Astrocyte (in vitro differentiated cells and primary cell): ENCODE measurements around the gene KIF3C. TPM values are rescaled to one million over a fixed set of nuclear protein-coding genes. Genes with fewer than 3 reads are reported as not detected.

Experiments used
- DNase-seq: peaks from one replicate; pipeline ENCODE4 v3.0.0-alpha.2; 2010; ENCODE audit warnings: low read depth
- FAIRE-seq: peaks from 2 replicates; lab custom pipeline; 2011; peaks lifted over from hg19 to GRCh38; lab: Jason Lieb, UNC
- H2AFZ ChIP-seq: 2 replicates; pipeline ENCODE4 v1.6.0; 2012; ENCODE audit warnings: low read depth, low read length, inconsistent platforms
- H3K27ac ChIP-seq: 2 replicates; pipeline ENCODE4 v1.5.1; 2011; ENCODE audit warnings: low read depth, low read length, inconsistent platforms
- H3K27me3 ChIP-seq: 2 replicates; pipeline ENCODE4 v1.6.0; 2011; ENCODE audit warnings: low read length, inconsistent platforms; ENCODE audit not compliant: insufficient read depth
- H3K36me3 ChIP-seq: 2 replicates; pipeline ENCODE4 v1.5.1; 2011; ENCODE audit warnings: low read length, inconsistent platforms; ENCODE audit not compliant: insufficient read depth
- H3K4me1 ChIP-seq: 2 replicates; pipeline ENCODE4 v1.5.1; 2011; ENCODE audit warnings: low read length, inconsistent platforms; ENCODE audit not compliant: insufficient read depth
- H3K4me2 ChIP-seq: 2 replicates; pipeline ENCODE4 v1.6.0; 2012; ENCODE audit warnings: low read length, inconsistent platforms
- H3K4me3 ChIP-seq: 2 replicates; pipeline ENCODE4 v1.5.1; 2011; ENCODE audit warnings: low read depth, mild to moderate bottlenecking, low read length, inconsistent platforms; ENCODE audit not compliant: insufficient read depth
- H3K79me2 ChIP-seq: 2 replicates; pipeline ENCODE4 v1.6.0; 2012; ENCODE audit warnings: mild to moderate bottlenecking, low read length, inconsistent platforms; ENCODE audit not compliant: insufficient read depth
- H3K9ac ChIP-seq: 2 replicates; pipeline ENCODE4 v1.6.0; 2012; ENCODE audit warnings: mild to moderate bottlenecking, low read length, inconsistent platforms
- H3K9me3 ChIP-seq: 2 replicates; pipeline ENCODE4 v1.5.1; 2012; ENCODE audit warnings: low read depth, mild to moderate bottlenecking, low read length, inconsistent platforms; ENCODE audit not compliant: insufficient read depth
- H4K20me1 ChIP-seq: 2 replicates; pipeline ENCODE4 v1.6.0; 2012; ENCODE audit warnings: low read length, inconsistent platforms; ENCODE audit not compliant: insufficient read depth
- H3K27ac Mint-ChIP-seq: one replicate; pipeline ENCODE4 v1.8.0; 2021; ENCODE audit warnings: mild to moderate bottlenecking, mixed read lengths; ENCODE audit not compliant: unreplicated experiment
- H3K27me3 Mint-ChIP-seq: one replicate; pipeline ENCODE4 v1.8.0; 2021; ENCODE audit warnings: low read depth, mixed read lengths; ENCODE audit not compliant: unreplicated experiment
- H3K36me3 Mint-ChIP-seq: one replicate; pipeline ENCODE4 v1.8.0; 2021; ENCODE audit warnings: low read depth, mixed read lengths; ENCODE audit not compliant: unreplicated experiment
- H3K4me1 Mint-ChIP-seq: one replicate; pipeline ENCODE4 v1.8.0; 2021; ENCODE audit warnings: low read depth, mixed read lengths; ENCODE audit not compliant: unreplicated experiment
- H3K4me3 Mint-ChIP-seq: one replicate; pipeline ENCODE4 v1.8.0; 2021; ENCODE audit warnings: mild to moderate bottlenecking, moderate library complexity, mixed read lengths; ENCODE audit not compliant: unreplicated experiment
- H3K9me3 Mint-ChIP-seq: one replicate; pipeline ENCODE4 v1.8.0; 2021; ENCODE audit warnings: mild to moderate bottlenecking, mixed read lengths; ENCODE audit not compliant: unreplicated experiment
- CTCF ChIP-seq: IDR thresholded peaks from 2 replicates; pipeline ENCODE4 v1.5.1; 2011; ENCODE audit warnings: low read depth, mild to moderate bottlenecking, inconsistent platforms, low read length, moderate library complexity; ENCODE audit not compliant: insufficient read depth
- EZH2 ChIP-seq: IDR thresholded peaks from 2 replicates; pipeline ENCODE4 v1.6.1; 2012; ENCODE audit warnings: mild to moderate bottlenecking, low read length, inconsistent platforms; ENCODE audit not compliant: insufficient read depth
- total RNA-seq: library from RNA; stranded (reverse); gene quantifications from 2 replicates; pipeline ENCODE4 v1.2.1, GENCODE V29; 2021

The KIF3C gene
- total RNA-seq, 1 donor from 2014 or later = 38.7 TPM

DNA sequence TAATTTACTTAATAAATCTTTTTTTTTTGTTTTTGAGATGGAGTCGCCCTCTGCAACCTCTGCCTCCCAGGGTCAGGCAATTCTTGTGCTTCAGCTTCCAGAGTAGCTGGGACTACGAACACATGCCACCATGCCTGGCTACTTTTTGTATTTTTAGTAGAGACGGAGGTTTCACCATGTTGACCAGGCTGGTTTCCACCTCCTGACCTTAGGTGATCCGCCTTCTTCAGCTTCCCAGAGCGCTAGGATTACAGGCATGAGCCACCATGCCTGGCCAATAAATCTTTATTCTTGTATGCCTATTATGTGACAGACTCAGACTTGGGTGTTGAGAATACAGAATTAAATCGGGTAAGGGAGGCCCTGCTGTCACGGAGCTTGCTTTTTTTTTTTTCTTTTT is 87.3 kb downstream of the KIF3C start:
- Histone ChIP-seq H3K9ac (no peak overlapping the region), H3K27me3 (no peaks in the 10 kb centered on the region), H3K27ac (no peak overlapping the region), H3K79me2 (no peaks in the 10 kb centered on the region), H3K4me3 (no peak overlapping the region), H3K4me1 (no peaks in the 10 kb centered on the region), H3K36me3 (no peaks in the 10 kb centered on the region), H4K20me1 (no peaks in the 10 kb centered on the region), H3K4me2 (no peak overlapping the region), H2AFZ (no peak overlapping the region), H3K9me3 (no peaks in the 10 kb centered on the region)
- peaks cover 9% of the 10 kb centered on the region for H3K4me1 Mint-ChIP-seq
- H3K27me3 Mint-ChIP-seq = no peaks in the 10 kb centered on the region
- no peak for FAIRE-seq
- TF ChIP-seq CTCF = no peak
- no peak for TF ChIP-seq EZH2
- H3K36me3 Mint-ChIP-seq = no peaks in the 10 kb centered on the region
- no peak overlapping the region for H3K4me3 Mint-ChIP-seq
- no peak overlapping the region for H3K27ac Mint-ChIP-seq
- DNase-seq = no peak
- no peaks in the 10 kb centered on the region for H3K9me3 Mint-ChIP-seq

DNA sequence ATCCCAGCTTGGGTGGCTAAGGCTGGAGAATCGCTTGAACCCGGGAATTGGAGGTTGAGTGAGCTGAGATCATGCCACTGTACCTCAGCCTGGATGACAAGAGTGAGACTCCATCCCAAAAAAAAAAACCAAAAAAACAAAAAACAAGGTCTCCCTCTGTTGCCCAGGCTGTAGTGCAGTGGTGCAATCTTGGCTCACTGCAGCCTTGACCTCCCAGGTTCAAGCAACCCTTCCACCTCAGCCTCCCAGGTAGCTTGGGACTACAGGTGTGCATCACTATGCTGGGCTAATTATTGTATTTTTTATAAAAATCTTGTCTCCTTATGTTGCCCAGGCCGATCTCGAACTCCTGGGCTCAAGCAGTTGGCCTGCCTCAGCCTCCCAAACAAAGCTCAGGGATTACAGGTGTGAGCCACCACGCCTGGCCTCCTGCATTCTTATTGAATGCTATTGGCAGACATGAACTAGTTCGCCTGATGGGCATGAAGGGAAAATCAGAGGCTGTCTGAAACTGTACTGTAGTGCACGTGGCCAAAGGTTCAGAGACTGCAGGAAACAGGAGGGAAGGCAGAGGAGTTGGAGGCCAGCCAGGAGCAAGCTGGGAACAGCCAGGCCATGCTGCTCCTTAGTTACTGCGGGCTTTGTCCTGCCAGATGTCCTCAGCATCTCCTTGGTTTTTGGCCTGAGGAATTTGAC is 88.0 kb downstream of the KIF3C start:
- Mint-ChIP-seq H3K27me3 (no peaks in the 10 kb centered on the region), H3K36me3 (no peaks in the 10 kb centered on the region), H3K27ac (no peak overlapping the region), H3K4me3 (no peak overlapping the region), H3K9me3 (no peaks in the 10 kb centered on the region), H3K4me1 (peaks cover 7% of the 10 kb centered on the region)
- no peak for TF ChIP-seq EZH2
- Histone ChIP-seq H3K4me3 (no peak overlapping the region), H3K9ac (no peak overlapping the region), H3K4me1 (no peaks in the 10 kb centered on the region), H2AFZ (no peak overlapping the region), H3K9me3 (no peaks in the 10 kb centered on the region), H3K36me3 (no peaks in the 10 kb centered on the region), H3K4me2 (no peak overlapping the region), H4K20me1 (no peaks in the 10 kb centered on the region), H3K27me3 (no peaks in the 10 kb centered on the region), H3K27ac (no peak overlapping the region), H3K79me2 (no peaks in the 10 kb centered on the region)
- DNase-seq (peak; percentile 19), FAIRE-seq (no peak)

DNA sequence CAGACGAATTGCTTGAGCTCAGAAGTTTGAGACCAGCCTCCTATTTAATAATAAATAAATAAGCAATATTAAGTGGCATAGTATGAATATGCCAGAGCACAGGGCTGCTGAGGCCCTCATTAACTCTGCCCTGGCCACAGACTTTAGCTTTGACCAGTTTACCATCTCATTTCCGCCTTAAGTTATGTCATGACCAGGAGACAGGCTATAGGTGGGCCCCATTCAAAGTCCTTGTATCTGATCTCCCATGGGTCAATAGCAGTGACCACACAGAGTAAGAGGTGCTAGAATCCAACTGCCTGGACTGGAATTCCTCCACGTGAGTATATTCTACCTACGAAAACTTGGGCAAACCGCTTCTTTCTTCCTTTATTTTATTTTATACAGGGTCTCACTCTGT is 90.6 kb downstream of the KIF3C start:
- Mint-ChIP-seq H3K36me3 (no peaks in the 10 kb centered on the region), H3K4me3 (no peak overlapping the region), H3K9me3 (no peaks in the 10 kb centered on the region), H3K27ac (no peak overlapping the region), H3K4me1 (peaks cover 5% of the 10 kb centered on the region), H3K27me3 (no peaks in the 10 kb centered on the region)
- no peaks in the 10 kb centered on the region for H3K4me1 ChIP-seq
- no peak for FAIRE-seq
- H3K4me2 ChIP-seq = no peak overlapping the region
- H3K27ac ChIP-seq = no peak overlapping the region
- no peaks in the 10 kb centered on the region for H3K9me3 ChIP-seq
- no peak overlapping the region for H3K4me3 ChIP-seq
- H4K20me1 ChIP-seq = no peaks in the 10 kb centered on the region
- no peak overlapping the region for H2AFZ ChIP-seq
- no peaks in the 10 kb centered on the region for H3K79me2 ChIP-seq
- TF ChIP-seq EZH2 (no peak), CTCF (no peak)
- H3K27me3 ChIP-seq = no peaks in the 10 kb centered on the region
- H3K36me3 ChIP-seq = no peaks in the 10 kb centered on the region
- DNase-seq = no peak
- H3K9ac ChIP-seq = no peak overlapping the region
